Measurements from ENCODE around the gene QSOX1. TPM values are rescaled to one million over a fixed set of nuclear protein-coding genes. Genes with fewer than 3 reads are reported as not detected.
"Not testable (repeated sequence)": the region's sequence is repeated elsewhere in the genome, so short reads cannot be mapped to it uniquely, and the experiment has no call there.

Gene QSOX1, protein sequence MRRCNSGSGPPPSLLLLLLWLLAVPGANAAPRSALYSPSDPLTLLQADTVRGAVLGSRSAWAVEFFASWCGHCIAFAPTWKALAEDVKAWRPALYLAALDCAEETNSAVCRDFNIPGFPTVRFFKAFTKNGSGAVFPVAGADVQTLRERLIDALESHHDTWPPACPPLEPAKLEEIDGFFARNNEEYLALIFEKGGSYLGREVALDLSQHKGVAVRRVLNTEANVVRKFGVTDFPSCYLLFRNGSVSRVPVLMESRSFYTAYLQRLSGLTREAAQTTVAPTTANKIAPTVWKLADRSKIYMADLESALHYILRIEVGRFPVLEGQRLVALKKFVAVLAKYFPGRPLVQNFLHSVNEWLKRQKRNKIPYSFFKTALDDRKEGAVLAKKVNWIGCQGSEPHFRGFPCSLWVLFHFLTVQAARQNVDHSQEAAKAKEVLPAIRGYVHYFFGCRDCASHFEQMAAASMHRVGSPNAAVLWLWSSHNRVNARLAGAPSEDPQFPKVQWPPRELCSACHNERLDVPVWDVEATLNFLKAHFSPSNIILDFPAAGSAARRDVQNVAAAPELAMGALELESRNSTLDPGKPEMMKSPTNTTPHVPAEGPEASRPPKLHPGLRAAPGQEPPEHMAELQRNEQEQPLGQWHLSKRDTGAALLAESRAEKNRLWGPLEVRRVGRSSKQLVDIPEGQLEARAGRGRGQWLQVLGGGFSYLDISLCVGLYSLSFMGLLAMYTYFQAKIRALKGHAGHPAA
- total RNA-seq (2014; rRNA removed; shearing (Covaris generic); ENCODE audit: low replicate concordance): 84.0 and 97.3 TPM in 2 replicates

DNA sequence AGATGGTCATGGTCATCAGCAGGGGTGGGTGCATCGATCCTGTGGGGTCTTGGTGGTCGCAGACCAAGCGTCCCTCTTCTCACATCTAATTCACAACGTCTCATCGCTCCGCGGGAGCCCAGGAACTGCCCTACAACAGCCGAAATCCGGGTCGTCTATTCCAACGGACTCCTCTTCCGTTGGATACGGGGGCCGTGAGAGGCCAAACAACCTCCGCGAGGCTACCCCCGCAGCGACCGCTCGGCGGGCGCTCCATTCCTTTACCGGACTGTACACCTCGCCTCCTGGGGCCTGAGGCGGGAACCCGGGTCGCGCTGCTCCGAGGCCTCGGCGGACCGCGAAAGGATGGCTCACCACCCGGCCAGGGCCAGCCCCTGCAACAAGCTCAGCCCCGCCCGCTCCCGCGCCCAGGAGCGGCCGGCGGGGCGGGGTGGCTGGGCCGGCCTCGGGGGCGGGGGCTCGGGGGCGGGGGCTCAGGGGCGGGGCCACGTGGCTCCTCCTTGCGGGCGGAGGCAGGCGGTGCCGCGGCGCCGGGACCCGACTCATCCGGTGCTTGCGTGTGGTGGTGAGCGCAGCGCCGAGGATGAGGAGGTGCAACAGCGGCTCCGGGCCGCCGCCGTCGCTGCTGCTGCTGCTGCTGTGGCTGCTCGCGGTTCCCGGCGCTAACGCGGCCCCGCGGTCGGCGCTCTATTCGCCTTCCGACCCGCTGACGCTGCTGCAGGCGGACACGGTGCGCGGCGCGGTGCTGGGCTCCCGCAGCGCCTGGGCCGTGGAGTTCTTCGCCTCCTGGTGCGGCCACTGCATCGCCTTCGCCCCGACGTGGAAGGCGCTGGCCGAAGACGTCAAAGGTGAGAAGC is at the start of gene QSOX1:
TSS of gene QSOX1 (plus strand) at position 545 of the 857 bp plus-strand sequence. CDS start at position 584, 39 bp downstream.
- peak; percentile 80 for DNase-seq (ENCODE audit: low read depth)
- in situ Hi-C loops (cut with HindIII; ENCODE audit: low pct_unique_long_range_greater_than_20kb, low sequenced_read_pairs): no loop called here

DNA sequence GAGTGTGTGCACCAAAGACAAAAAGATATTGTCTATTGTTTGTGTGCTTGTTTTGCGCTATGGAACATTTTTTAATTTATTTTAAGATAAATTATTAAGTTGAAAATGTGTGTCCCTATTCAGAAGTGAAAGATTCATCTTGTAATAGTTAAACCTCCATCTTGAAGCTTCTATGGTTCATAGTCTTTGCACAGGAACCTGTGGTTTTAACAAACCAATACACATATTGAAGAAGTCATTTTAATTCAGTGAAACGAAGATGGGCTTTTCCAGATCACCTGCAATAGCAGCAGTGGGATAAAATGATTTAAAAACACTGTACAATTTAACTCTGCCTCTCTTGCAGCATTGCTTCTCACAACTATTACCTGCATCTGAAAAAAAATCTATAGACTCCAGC is 42.6 kb upstream of the QSOX1 start:
- in situ Hi-C loops (cut with HindIII; ENCODE audit: low pct_unique_long_range_greater_than_20kb, low sequenced_read_pairs): no loop called here
- no peak for DNase-seq (ENCODE audit: low read depth)

DNA sequence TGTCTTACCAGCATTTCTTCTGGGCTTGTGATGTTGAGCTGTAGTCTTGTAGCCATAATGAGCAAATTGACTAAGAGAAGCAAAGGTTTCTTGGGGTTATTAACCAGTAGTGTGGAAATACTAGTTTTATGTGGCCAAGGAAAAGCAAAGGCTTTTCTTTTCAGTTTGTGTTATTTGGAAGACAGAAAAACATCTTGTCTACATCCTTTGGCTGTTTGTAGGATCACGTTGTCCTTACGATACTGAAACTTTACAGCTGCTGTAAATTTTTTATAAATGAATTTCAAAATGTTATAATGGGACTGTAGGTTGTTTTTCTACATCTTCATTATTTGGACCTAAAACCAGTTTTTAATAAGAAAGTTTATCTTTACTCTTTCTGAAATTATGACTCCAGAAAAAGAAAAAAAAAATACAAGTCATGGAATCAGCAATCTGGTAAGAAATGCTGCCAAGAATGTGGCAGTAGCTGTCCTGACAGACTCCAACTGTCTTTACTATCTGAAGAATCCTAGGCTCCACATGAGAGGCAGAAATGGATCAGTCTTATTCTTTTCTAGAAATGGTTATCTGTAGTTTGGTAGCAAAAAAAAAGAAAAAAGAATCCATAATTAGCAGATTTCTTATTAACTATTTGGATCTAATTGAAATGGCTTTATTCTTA is 41.6 kb upstream of the QSOX1 start:
- no peak for DNase-seq (ENCODE audit: low read depth)
- in situ Hi-C loops (cut with HindIII; ENCODE audit: low pct_unique_long_range_greater_than_20kb, low sequenced_read_pairs): no loop called here

DNA sequence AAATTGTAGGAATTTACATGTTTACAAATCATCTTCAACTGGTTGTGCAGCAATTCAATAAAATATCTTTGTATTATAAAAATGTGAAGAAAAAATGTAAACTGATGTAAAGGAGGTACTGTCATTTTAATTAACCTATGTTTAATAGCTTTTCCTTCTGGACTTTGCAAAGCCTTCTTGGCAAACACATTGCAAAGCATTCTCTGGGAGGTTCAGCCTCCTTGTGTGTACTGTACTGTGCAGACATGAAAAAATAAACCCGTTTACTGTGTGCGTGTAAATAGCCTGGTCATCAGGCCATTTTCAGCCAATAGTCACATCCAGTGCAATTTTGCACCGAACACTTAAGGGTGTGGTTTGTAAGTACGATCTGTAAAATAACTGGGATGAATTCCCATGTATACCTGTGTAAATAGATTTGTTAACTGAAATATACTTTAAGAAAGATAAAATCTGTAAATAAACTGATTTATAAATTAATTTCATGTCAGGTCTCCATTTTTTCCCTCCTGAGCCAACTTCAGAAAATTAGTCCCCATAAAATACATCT is 40.2 kb upstream of the QSOX1 start:
- in situ Hi-C loops (cut with HindIII; ENCODE audit: low pct_unique_long_range_greater_than_20kb, low sequenced_read_pairs): no loop called here
- DNase-seq (ENCODE audit: low read depth): no peak

DNA sequence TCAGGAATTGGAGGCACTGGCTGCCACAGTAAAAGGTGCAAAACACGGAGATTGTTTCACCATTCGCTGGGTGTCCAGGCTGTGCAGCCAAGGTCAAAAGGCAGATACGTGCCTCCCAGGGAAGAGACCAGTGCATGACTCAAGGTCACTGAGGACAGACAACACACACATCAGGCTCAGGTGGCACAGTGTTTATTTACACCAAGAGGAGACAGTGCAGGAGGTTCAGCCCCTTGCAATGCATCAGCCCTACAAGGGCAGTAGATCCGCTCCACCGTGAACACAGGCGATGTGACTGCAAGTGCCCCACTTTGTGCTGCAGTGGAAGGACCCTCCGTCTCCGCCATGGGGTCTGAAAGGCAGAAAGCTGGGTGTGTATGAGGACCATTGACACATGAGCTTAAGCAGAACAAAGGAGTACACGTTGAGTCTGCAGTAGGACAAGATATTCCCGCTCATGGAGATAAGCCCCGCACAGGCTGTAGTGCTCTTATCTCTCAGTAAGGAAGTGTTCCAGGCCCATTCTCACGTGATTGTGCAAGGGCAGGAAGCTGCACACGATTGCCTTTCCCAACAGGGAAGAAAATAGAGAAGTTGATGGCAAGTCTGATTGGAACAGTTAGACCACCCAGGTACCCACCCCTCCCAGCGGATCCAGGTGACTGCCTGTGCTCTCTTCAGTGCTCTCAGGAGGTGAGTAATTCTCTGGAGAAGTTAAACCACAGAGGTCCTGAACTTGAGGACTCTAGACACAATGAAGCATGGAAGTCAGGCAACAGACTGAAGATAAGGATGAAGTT is 37.5 kb upstream of the QSOX1 start:
- in situ Hi-C loops (cut with HindIII; ENCODE audit: low pct_unique_long_range_greater_than_20kb, low sequenced_read_pairs): no loop called here
- peak; percentile 83 for DNase-seq (ENCODE audit: low read depth)

DNA sequence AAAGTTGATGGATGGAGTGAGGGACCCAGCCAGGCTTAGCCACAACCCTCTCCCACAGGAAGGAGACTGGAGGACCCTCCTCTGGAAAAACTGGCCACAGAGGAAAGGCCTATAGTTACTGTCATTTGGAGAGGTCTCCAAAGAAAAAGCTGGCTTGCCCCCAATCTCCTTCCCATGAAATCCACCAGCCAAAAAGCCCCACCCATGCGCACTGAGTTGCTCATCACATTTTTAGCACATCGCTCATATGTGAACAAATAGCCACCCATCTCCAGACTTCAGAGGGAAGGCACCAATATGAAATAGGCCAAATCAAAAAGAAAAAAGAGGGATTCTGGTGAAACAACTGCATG is 36.9 kb upstream of the QSOX1 start:
- in situ Hi-C loops (cut with HindIII; ENCODE audit: low pct_unique_long_range_greater_than_20kb, low sequenced_read_pairs): no loop called here

DNA sequence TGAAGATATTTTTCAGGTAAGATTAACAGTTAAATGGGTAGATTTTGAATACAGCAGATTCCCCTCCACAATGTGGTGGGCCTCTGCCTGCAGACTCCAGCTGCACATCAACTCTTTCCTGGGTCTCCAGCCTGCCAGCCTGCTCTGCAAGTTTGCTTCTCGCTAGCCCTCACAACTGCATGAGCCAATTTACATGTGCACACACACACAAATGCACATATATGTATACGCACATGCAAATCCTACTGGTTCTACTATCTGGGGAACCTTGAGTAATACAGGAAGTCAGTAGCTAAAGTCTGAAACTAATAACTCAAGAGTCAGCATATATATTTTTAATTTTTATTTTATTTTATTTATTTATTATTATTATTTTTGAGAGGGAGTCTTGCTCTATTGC is 34.8 kb upstream of the QSOX1 start:
- DNase-seq (ENCODE audit: low read depth): no peak
- in situ Hi-C loops (cut with HindIII; ENCODE audit: low pct_unique_long_range_greater_than_20kb, low sequenced_read_pairs): no loop called here

More for the DNA sequence above, 36.9 kb upstream of the QSOX1 start:
- DNase-seq (ENCODE audit: low read depth): no peak

DNA sequence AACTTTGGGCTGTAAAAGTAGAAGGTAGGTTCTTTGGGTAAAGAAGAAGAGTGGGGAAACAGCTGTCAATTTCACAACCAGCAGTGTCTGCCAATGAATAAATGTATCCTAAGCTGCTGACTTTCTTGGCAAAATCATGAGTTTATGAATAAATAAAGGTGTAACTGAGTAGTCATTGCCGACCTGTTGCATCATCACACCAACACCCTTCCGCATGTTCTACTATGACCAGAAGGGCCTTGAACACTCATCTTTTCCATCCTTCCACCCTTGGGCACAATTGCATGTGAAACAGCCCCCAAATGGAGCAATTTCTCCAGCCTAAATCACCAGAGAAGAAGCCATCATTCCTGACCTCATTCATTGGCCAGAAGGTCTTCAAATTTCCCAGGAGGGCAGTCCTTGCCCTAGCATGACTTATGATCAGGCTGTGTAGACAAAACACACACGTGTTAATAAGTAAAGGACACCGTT is 31.2 kb upstream of the QSOX1 start:
- in situ Hi-C loops (cut with HindIII; ENCODE audit: low pct_unique_long_range_greater_than_20kb, low sequenced_read_pairs): no loop called here
- no peak for DNase-seq (ENCODE audit: low read depth)

DNA sequence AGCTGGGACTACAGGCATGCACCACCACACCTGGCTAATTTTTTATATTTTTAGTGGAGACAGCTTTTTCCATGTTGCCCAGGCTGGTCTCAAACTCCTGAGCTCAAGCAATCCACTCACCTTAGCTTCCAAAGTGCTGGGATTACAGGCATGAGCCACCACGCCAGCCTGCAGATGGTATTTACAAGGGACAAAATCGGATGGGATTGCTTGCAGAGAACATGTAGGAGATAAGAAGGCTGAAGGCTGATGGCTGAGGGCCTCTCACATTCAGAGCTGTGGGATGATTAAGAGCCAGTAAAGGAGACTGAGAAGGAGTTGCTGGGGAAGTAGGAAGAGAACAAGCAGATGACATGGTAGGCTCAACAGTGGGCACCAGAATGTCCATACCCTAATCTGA is 24.0 kb upstream of the QSOX1 start:
- in situ Hi-C loops (cut with HindIII; ENCODE audit: low pct_unique_long_range_greater_than_20kb, low sequenced_read_pairs): no loop called here
- DNase-seq (ENCODE audit: low read depth): no peak

DNA sequence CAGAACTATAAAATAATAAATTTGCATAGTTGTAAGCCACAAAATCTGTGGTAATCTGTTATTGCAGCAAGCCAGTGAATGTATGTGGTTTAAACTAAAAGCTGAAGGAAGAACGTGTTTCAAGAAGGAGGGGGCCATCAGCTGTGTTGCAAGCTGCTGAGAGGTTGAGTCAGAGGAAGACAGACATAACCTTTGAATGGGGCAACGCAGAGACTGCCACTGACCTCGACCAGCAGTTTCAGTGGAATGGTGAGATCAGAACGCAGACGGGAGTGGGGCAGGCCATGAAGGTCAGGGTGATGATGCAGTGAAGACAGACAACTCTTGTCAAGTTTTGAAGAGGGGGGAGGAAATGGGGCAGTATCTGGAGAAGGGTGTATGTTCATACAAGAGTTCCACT is 23.2 kb upstream of the QSOX1 start:
- in situ Hi-C loops (cut with HindIII; ENCODE audit: low pct_unique_long_range_greater_than_20kb, low sequenced_read_pairs): no loop called here

DNA sequence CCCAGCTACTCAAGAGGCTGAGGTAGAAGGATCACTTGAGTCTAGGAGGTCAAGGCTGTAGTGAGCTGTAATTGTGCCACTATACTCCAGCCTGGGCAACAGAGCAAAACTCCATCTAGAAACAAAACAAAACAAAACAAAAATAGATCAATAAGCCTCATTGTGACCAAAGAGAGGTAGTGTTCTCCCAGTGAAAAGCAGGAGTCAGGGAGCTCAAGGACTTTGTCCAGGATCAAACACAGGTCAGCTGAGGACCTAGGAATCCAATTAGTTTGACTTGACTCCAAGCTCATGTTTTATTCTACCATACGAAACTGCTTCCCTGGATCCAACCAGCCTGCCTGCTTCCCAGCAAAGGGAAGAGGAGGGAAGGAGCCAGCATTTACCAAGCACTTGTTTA is 21.5 kb upstream of the QSOX1 start:
- in situ Hi-C loops (cut with HindIII; ENCODE audit: low pct_unique_long_range_greater_than_20kb, low sequenced_read_pairs): no loop called here
- no peak for DNase-seq (ENCODE audit: low read depth)

More for the DNA sequence above, 23.2 kb upstream of the QSOX1 start:
- DNase-seq (ENCODE audit: low read depth): no peak

DNA sequence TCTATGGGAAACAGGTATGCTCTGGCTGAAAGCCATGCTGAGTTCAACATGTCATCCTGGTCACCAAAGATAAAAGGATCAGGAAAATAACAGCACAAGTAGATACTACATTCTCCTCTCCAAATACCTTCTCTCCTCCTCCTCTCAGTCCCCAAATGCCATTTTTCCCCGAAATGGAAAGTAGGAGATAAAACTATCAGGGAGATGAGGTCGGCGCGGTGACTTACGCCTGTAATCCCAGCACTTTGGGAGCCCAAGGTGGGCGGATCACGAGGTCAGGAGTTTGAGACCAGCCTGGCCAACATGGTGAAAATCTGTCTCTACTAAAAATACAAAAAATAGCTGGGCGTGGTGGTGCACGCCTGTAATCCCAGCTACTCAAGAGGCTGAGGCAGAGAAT is 21.0 kb upstream of the QSOX1 start:
- in situ Hi-C loops (cut with HindIII; ENCODE audit: low pct_unique_long_range_greater_than_20kb, low sequenced_read_pairs): not testable (repeated sequence)

DNA sequence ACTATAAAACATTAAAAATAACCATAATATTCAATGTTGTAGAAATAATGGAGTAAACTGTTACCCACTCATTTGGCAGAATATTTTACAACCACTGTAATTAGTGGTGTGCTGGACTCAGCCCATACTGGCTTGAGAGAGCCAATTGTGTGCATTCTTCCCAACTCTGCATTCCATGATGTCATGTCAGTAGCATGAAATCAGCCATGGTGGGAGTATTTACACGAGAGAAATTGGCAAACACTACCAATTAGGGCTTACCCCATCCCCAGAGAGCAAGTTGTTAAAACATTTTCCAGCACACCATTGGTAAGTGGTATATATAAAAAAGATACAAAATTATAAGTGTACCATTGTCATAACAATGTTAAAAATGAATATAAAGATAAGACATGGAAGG is 19.1 kb upstream of the QSOX1 start:
- DNase-seq (ENCODE audit: low read depth): no peak
- in situ Hi-C loops (cut with HindIII; ENCODE audit: low pct_unique_long_range_greater_than_20kb, low sequenced_read_pairs): no loop called here

More for the DNA sequence above, 21.0 kb upstream of the QSOX1 start:
- DNase-seq (ENCODE audit: low read depth): not testable (repeated sequence)

DNA sequence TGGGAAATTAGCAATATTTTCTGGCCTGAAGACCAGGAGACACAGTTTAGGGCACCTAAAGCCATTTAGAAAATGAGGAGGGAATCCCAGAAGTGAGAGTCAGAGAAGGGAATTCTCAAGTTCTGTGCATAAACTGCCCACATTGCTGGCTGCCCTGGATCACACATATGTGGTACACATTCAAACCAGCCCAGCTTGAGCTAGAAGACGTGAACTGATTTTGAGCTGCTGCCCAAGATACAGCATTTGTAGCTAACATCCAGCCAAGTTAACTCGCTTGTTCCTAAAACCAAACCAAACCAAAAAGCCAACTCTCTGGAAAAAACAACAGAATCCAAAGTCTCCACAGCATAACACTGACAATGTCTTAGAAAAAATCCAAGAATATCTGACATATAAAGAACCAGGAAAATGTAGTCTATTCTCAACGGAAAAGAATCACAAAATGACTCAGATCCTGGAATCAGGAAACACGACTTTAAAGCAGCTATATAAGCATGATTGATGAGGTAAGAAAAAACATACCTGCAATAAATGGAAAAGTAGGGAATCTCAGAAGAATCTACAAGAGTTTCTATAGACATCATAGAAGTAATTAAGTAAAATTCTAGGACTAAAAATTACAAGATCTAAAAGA is 18.2 kb upstream of the QSOX1 start:
- DNase-seq (ENCODE audit: low read depth): no peak
- in situ Hi-C loops (cut with HindIII; ENCODE audit: low pct_unique_long_range_greater_than_20kb, low sequenced_read_pairs): no loop called here

DNA sequence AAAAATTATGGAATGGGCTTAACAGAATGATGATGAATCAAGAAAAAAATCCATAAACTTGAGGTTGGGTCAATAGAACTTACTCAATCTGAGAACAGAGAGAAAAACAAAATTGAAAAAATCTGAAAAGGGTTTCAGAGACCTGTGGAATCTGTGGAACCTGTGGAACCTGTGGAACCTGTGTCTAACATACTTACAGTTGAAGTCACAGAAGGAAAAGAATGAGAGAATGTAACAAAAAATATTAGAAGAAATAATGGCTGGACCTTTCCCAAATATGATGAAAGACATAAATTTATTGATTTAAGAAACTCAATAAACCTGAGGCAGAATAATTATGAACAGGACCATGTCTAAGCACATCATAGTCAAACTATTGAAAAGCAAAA is 17.7 kb upstream of the QSOX1 start:
- DNase-seq (ENCODE audit: low read depth): no peak
- in situ Hi-C loops (cut with HindIII; ENCODE audit: low pct_unique_long_range_greater_than_20kb, low sequenced_read_pairs): no loop called here

DNA sequence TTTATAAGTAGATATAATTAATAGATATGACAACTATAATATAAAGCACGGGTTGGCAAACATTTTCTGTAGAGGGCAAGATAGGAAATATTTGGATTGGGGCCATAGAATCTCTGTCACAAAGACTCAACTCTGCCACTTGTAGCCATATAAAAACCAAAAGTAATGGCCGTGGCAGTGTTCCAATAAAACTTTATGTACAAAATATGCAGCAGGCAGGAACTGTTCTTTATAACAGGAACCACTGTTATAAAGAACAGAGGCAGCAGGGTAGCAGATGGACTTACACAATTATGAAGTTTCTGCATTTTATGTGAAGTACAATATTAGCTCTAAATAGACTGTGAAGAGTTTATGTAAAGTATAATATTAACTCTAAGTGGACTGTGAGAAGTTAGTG is 16.9 kb upstream of the QSOX1 start:
- in situ Hi-C loops (cut with HindIII; ENCODE audit: low pct_unique_long_range_greater_than_20kb, low sequenced_read_pairs): no loop called here
- DNase-seq (ENCODE audit: low read depth): no peak

Measured in Caki2 (cell line).